GM18526 (cell line): ENCODE results near the gene SORCS1.

Experiments used
- POLR2A ChIP-seq: IDR thresholded peaks from 3 replicates; pipeline ENCODE4 v1.6.1; 2011; ENCODE audit not compliant: insufficient read length; ENCODE audit errors: extremely low read depth

The SORCS1 gene

GRCh38 chr10:106771154-106771553, 393.4 kb downstream of the SORCS1 start:
- TF ChIP-seq POLR2A: no peak

GRCh38 chr10:106768204-106768603, 396.3 kb downstream of the SORCS1 start:
- no peak for TF ChIP-seq POLR2A

GRCh38 chr10:106765928-106766327, 398.6 kb downstream of the SORCS1 start:
- TF ChIP-seq POLR2A: no peak

GRCh38 chr10:106765241-106765754, 399.2 kb downstream of the SORCS1 start:
- TF ChIP-seq POLR2A: no peak

- no peak for TF ChIP-seq POLR2A
Observed at GRCh38 chr10:106764360-106764759, 400.1 kb downstream of the SORCS1 start.

- no peak for TF ChIP-seq POLR2A
Observed at GRCh38 chr10:106761906-106762305, 402.6 kb downstream of the SORCS1 start.

- no peak for TF ChIP-seq POLR2A
Observed at GRCh38 chr10:106757521-106757920, 407.0 kb downstream of the SORCS1 start.

GRCh38 chr10:106751091-106751490, 413.4 kb downstream of the SORCS1 start:
- TF ChIP-seq POLR2A: no peak

GRCh38 chr10:106746868-106747267, 417.6 kb downstream of the SORCS1 start:
- no peak for TF ChIP-seq POLR2A

GRCh38 chr10:106741006-106741530, 423.4 kb downstream of the SORCS1 start:
- no peak for TF ChIP-seq POLR2A

- TF ChIP-seq POLR2A: no peak
Observed at GRCh38 chr10:106740071-106740470, 424.4 kb downstream of the SORCS1 start.

- no peak for TF ChIP-seq POLR2A
Observed at GRCh38 chr10:106734220-106734619, 430.3 kb downstream of the SORCS1 start.

- no peak for TF ChIP-seq POLR2A
Observed at GRCh38 chr10:106728232-106728631, 436.3 kb downstream of the SORCS1 start.

GRCh38 chr10:106727170-106727569, 437.3 kb downstream of the SORCS1 start:
- TF ChIP-seq POLR2A: no peak

GRCh38 chr10:106722524-106722923, 442.0 kb downstream of the SORCS1 start:
- TF ChIP-seq POLR2A: no peak

- TF ChIP-seq POLR2A: no peak
Observed at GRCh38 chr10:106720683-106721082, 443.8 kb downstream of the SORCS1 start.

GRCh38 chr10:106716381-106716780, 448.1 kb downstream of the SORCS1 start:
- TF ChIP-seq POLR2A: no peak
